CD14-positive monocyte (primary cell): Measurements from ENCODE around the gene LPGAT1. TPM values are rescaled to one million over a fixed set of nuclear protein-coding genes. Genes with fewer than 3 reads are reported as not detected.

Experiments
- DNase-seq, 3 donors: peaks; one replicate each; pipeline ENCODE4 v3.0.0-alpha.2; 2011 to 2022
- H2AFZ ChIP-seq: 2 replicates; pipeline ENCODE4 v1.6.0; 2012; ENCODE audit warnings: mild to moderate bottlenecking, low read depth, low read length, inconsistent platforms; ENCODE audit not compliant: insufficient read depth, poor library complexity, severe bottlenecking
- H3K27ac ChIP-seq, 2 donors: 1 replicate in 1 of 2; 2 replicates in 1 of 2; pipeline ENCODE4 v1.5.1; 2012 to 2013; ENCODE audit warnings: low read length in 2 of 2, control low read depth in 1 of 2, inconsistent platforms in 1 of 2, low read depth in 1 of 2, mild to moderate bottlenecking in 1 of 2
- H3K27me3 ChIP-seq, 2 donors: one replicate each; pipeline versions ENCODE4 v1.6.0 to v1.6.1; 2011 to 2013; ENCODE audit warnings: low read length in 2 of 2; ENCODE audit not compliant: control insufficient read depth in 2 of 2, insufficient read depth in 2 of 2
- H3K36me3 ChIP-seq, 2 donors: replicated peaks in 1 of 2; 1 replicate in 1 of 2; 2 replicates in 1 of 2; pipeline versions ENCODE4 v1.5.1 to v1.6.1; 2012 to 2013; ENCODE audit warnings: low read length in 2 of 2, control low read depth in 1 of 2, inconsistent platforms in 1 of 2, mild to moderate bottlenecking in 1 of 2; ENCODE audit not compliant: insufficient read depth in 2 of 2, control insufficient read depth in 1 of 2
- H3K4me1 ChIP-seq, 2 donors: 1 replicate in 1 of 2; 2 replicates in 1 of 2; pipeline versions ENCODE4 v1.5.1 to v1.6.1; 2012 to 2013; ENCODE audit warnings: low read length in 2 of 2, control low read depth in 1 of 2, inconsistent platforms in 1 of 2, mild to moderate bottlenecking in 1 of 2, moderate library complexity in 1 of 2; ENCODE audit not compliant: insufficient read depth in 2 of 2, control insufficient read depth in 1 of 2
- H3K4me2 ChIP-seq: replicated peaks from 2 replicates; pipeline ENCODE3; 2012; ENCODE audit warnings: low read length, moderate library complexity, mild to moderate bottlenecking; ENCODE audit not compliant: poor library complexity, severe bottlenecking; ENCODE audit errors: extremely low read depth
- H3K4me3 ChIP-seq, 3 experiments: fragments of 200-600 bp in 1 of 3; sonication (generic) in 1 of 3; replicated peaks in 1 of 3; 1 replicate in 2 of 3; 2 replicates in 1 of 3; pipeline ENCODE4 v1.5.1; 2011 to 2013; ENCODE audit warnings: low read length in 3 of 3, mild to moderate bottlenecking in 3 of 3, control low read depth in 2 of 3, low read depth in 2 of 3, inconsistent platforms in 1 of 3, moderate library complexity in 1 of 3
- H3K79me2 ChIP-seq: 2 replicates; pipeline ENCODE4 v1.6.0; 2012; ENCODE audit warnings: mild to moderate bottlenecking, control low read depth, inconsistent platforms, low read length, moderate library complexity; ENCODE audit not compliant: insufficient read depth
- H3K9ac ChIP-seq: 2 replicates; pipeline ENCODE4 v1.6.0; 2017; ENCODE audit warnings: low read length, mild to moderate bottlenecking; ENCODE audit not compliant: insufficient read depth, poor library complexity, severe bottlenecking
- H3K9me3 ChIP-seq, 2 donors: replicated peaks in 1 of 2; 1 replicate in 1 of 2; 2 replicates in 1 of 2; pipeline versions ENCODE4 v1.5.1 to v1.6.1; 2012 to 2013; ENCODE audit warnings: low read length in 2 of 2, control low read depth in 1 of 2; ENCODE audit not compliant: control insufficient read depth in 1 of 2, insufficient read depth in 1 of 2
- H4K20me1 ChIP-seq: 2 replicates; pipeline ENCODE4 v1.6.0; 2012; ENCODE audit warnings: mild to moderate bottlenecking, low read length, control low read depth, moderate library complexity; ENCODE audit not compliant: insufficient read depth
- H3K27ac Mint-ChIP-seq, 7 donors: one replicate each; pipeline ENCODE4 v1.8.0; 2020; ENCODE audit warnings: mild to moderate bottlenecking in 7 of 7, mixed read lengths in 7 of 7, moderate library complexity in 6 of 7, inconsistent platforms in 2 of 7
- H3K27me3 Mint-ChIP-seq, 3 donors: one replicate each; pipeline ENCODE4 v1.8.0; 2021 to 2022; ENCODE audit warnings: low read depth in 3 of 3, mild to moderate bottlenecking in 3 of 3, mixed read lengths in 3 of 3, moderate library complexity in 3 of 3, inconsistent platforms in 1 of 3
- H3K36me3 Mint-ChIP-seq, 2 donors: one replicate each; pipeline ENCODE4 v1.8.0; 2020; ENCODE audit warnings: mixed read lengths in 2 of 2, inconsistent platforms in 1 of 2, mild to moderate bottlenecking in 1 of 2
- H3K4me1 Mint-ChIP-seq: one replicate; pipeline ENCODE4 v1.8.0; 2020; ENCODE audit warnings: mild to moderate bottlenecking, mixed read lengths
- H3K4me3 Mint-ChIP-seq, 2 donors: one replicate each; pipeline ENCODE4 v1.8.0; 2020; ENCODE audit warnings: mild to moderate bottlenecking in 2 of 2, mixed read lengths in 2 of 2, moderate library complexity in 1 of 2
- H3K9me3 Mint-ChIP-seq, 7 donors: one replicate each; pipeline ENCODE4 v1.8.0; 2020 to 2022; ENCODE audit warnings: mixed read lengths in 7 of 7, mild to moderate bottlenecking in 6 of 7, moderate library complexity in 6 of 7, inconsistent platforms in 2 of 7
- WGBS: methylation state at CpG from one replicate; pipeline ENCODE4 v1.1.5; 2013; ENCODE audit warnings: missing lambda C conversion rate; ENCODE audit not compliant: insufficient coverage; 5-methylcytosine and 5-hydroxymethylcytosine counted together
- intact Hi-C, 2 donors: fragments of 100-400 bp; cut with micrococcal nuclease; formaldehyde crosslinking; loops; one replicate each; pipeline versions ENCODE4 v1.15.0 to v1.15.1; 2023
- polyA plus RNA-seq, 3 donors: library from polyadenylated mRNA; depleted of rRNA in 1 of 3; unstranded in 2 of 3; stranded (reverse) in 1 of 3; fragments of 300-500 nt in 2 of 3; fragments of >200 nt in 1 of 3; fragmentation: Illumina TruSeq in 2 of 3; gene quantifications; 1 replicate in 2 of 3; 2 replicates in 1 of 3; pipeline ENCODE4 v1.2.3, GENCODE V29; 2012 to 2021
- TF ChIP-seq, protein P1 (sequence below): fragments of 200-600 bp; IDR thresholded peaks from one replicate; pipeline ENCODE4 v1.8.0; 2022; ENCODE audit warnings: antibody characterized with exemption, mild to moderate bottlenecking

The LPGAT1 gene
- polyA plus RNA-seq, 3 donors: 19.5 to 52.1 (median 40.2) TPM

DNA sequence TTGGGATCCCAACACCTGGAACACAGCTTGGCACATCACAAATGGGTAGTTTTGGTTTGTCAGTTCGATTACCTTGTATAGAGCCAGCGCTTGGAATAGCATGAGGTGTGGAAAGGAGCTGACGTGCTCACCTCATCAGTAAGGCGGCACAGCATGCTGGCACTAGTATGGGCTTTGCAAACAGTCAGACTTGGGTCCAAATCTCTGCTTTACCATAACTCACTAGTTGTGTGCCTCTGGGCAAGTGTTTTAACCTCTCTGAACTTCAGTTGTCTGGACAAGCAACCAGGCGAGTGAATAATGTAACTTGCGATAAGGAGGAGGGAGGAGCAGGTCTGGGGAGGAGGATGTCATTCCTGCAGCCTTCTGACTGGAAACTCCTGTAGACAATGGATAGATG is 128.8 kb downstream of the LPGAT1 start:
- WGBS: 97% methylated on average over 5 of the region's 6 CpGs

DNA sequence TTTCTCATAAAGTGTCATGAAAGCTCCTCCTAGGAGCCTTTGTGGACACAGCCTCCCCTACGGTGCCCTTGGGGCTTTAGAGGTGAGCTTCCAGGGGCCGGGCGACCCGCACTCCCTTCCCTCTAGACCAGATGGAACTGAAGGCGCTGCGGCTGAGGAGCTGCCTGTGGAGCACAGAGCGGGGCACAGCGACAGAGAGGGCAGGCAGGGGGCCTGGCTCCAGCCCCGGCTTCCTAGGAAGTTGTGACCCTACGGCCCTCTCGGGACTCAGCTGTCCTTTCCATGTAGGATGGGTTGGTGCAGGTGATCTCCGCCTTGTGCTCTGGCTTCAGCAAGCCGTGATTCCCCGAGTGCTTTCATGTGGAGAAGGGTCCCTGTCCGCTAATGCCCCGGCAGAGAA is 131.5 kb downstream of the LPGAT1 start:
- Histone ChIP-seq H3K4me3 (peak overlapping the region in 1 of 3 experiments; percentile 55), H3K27ac (no peak overlapping the region), H3K9me3 (peaks cover 6 to 8% of the 10 kb centered on the region in 2 donors), H3K9ac (no peak overlapping the region), H3K4me1 (peaks cover 4 to 15% of the 10 kb centered on the region in 2 donors), H3K79me2 (no peaks in the 10 kb centered on the region), H3K4me2 (peak overlapping the region; percentile 59), H3K36me3 (no peaks in the 10 kb centered on the region), H3K27me3 (no peaks in the 10 kb centered on the region), H2AFZ (peak overlapping the region; percentile 61), H4K20me1 (no peaks in the 10 kb centered on the region)
- Mint-ChIP-seq H3K4me1 (peaks cover 16% of the 10 kb centered on the region), H3K4me3 (peak overlapping the region in 1 of 2 donors; percentile 35), H3K27me3 (peaks cover 6 to 16% (median 7%) of the 10 kb centered on the region in 3 donors), H3K27ac (no peak overlapping the region), H3K9me3 (peaks cover 3 to 10% (median 7%) of the 10 kb centered on the region in 7 donors), H3K36me3 (peaks cover 0 to 3% of the 10 kb centered on the region in 2 donors)
- TF ChIP-seq, protein P1, sequence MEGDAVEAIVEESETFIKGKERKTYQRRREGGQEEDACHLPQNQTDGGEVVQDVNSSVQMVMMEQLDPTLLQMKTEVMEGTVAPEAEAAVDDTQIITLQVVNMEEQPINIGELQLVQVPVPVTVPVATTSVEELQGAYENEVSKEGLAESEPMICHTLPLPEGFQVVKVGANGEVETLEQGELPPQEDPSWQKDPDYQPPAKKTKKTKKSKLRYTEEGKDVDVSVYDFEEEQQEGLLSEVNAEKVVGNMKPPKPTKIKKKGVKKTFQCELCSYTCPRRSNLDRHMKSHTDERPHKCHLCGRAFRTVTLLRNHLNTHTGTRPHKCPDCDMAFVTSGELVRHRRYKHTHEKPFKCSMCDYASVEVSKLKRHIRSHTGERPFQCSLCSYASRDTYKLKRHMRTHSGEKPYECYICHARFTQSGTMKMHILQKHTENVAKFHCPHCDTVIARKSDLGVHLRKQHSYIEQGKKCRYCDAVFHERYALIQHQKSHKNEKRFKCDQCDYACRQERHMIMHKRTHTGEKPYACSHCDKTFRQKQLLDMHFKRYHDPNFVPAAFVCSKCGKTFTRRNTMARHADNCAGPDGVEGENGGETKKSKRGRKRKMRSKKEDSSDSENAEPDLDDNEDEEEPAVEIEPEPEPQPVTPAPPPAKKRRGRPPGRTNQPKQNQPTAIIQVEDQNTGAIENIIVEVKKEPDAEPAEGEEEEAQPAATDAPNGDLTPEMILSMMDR: no peak
- WGBS: 89% methylated on average over 9 of the region's 16 CpGs
- DNase-seq: no peak
- intact Hi-C loops: loop anchor here in 1 of 2 donors (2.0 kb wide), 1 partner anchor 132 kb away; the partner anchor contains the start of gene LPGAT1

More for the DNA sequence above, 128.8 kb downstream of the LPGAT1 start:
- Mint-ChIP-seq H3K27ac (peak overlapping the region in 1 of 7 donors; percentile 12), H3K9me3 (peaks cover 0 to 2% (median 0%) of the 10 kb centered on the region in 7 donors), H3K36me3 (no peaks in the 10 kb centered on the region), H3K27me3 (peaks cover 7 to 16% (median 8%) of the 10 kb centered on the region in 3 donors), H3K4me1 (peaks cover 14% of the 10 kb centered on the region), H3K4me3 (peak overlapping the region in 1 of 2 donors; percentile 25)
- Histone ChIP-seq H3K9ac (no peak overlapping the region), H3K4me2 (no peak overlapping the region), H3K4me1 (peaks cover 4 to 15% of the 10 kb centered on the region in 2 donors), H3K9me3 (no peaks in the 10 kb centered on the region), H3K79me2 (no peaks in the 10 kb centered on the region), H3K27ac (no peak overlapping the region), H3K36me3 (no peaks in the 10 kb centered on the region), H2AFZ (no peak overlapping the region), H4K20me1 (no peaks in the 10 kb centered on the region), H3K27me3 (no peaks in the 10 kb centered on the region), H3K4me3 (no peak overlapping the region)
- DNase-seq: no peak
- intact Hi-C loops: no loop called here
- TF ChIP-seq, protein P1: no peak
